Activated T-helper 9 cell treated with anti-CD3 and anti-CD28 coated beads, Interleukin-2, amount 50 U/mL, for 16 hours (primary cell): ENCODE measurements around the gene CLDN1.

Source experiments
- DNase-seq: peaks from one replicate; pipeline ENCODE4 v3.0.0-alpha.2; 2020; ENCODE audit warnings: low read depth

Gene CLDN1

GRCh38 chr3:190330936-190331734, 8.9 kb upstream of the CLDN1 start:
- no peak for DNase-seq

GRCh38 chr3:190326930-190327329, 4.7 kb upstream of the CLDN1 start:
- DNase-seq: no peak

GRCh38 chr3:190326361-190326760, 4.1 kb upstream of the CLDN1 start:
- DNase-seq: no peak

- no peak for DNase-seq
These were observed 3.7 kb upstream of the CLDN1 start for GRCh38 chr3:190325923-190326322.

GRCh38 chr3:190323246-190323626, 990 bp upstream of the CLDN1 start:
- DNase-seq: no peak

- no peak for DNase-seq
These were observed 479 bp upstream of the CLDN1 start for GRCh38 chr3:190322604-190323245.

- DNase-seq: no peak
These were observed 1.5 kb downstream of the CLDN1 start for GRCh38 chr3:190320594-190321362.

GRCh38 chr3:190319660-190320059, 2.6 kb downstream of the CLDN1 start:
- DNase-seq: no peak

GRCh38 chr3:190318666-190319065, 3.6 kb downstream of the CLDN1 start:
- no peak for DNase-seq

- no peak for DNase-seq
These were observed 7.5 kb downstream of the CLDN1 start for GRCh38 chr3:190314741-190315140.

GRCh38 chr3:190309414-190309813, 12.8 kb downstream of the CLDN1 start:
- DNase-seq: no peak

GRCh38 chr3:190308154-190308553, 14.1 kb downstream of the CLDN1 start:
- DNase-seq: no peak

GRCh38 chr3:190307164-190307545, 15.1 kb downstream of the CLDN1 start:
- no peak for DNase-seq

GRCh38 chr3:190306513-190307163, 15.6 kb downstream of the CLDN1 start:
- no peak for DNase-seq

- no peak for DNase-seq
These were observed 16.2 kb downstream of the CLDN1 start for GRCh38 chr3:190306026-190306425.

- DNase-seq: no peak
These were observed 16.8 kb downstream of the CLDN1 start for GRCh38 chr3:190305406-190305805.

- DNase-seq: no peak
These were observed 18.4 kb downstream of the CLDN1 start for GRCh38 chr3:190303884-190304283.

GRCh38 chr3:190302212-190302867, 19.9 kb downstream of the CLDN1 start:
- DNase-seq: no peak

GRCh38 chr3:190301591-190301990, 20.7 kb downstream of the CLDN1 start:
- DNase-seq: no peak

GRCh38 chr3:190299969-190300368, 22.3 kb downstream of the CLDN1 start:
- DNase-seq: no peak

GRCh38 chr3:190294030-190294429, 28.2 kb downstream of the CLDN1 start:
- no peak for DNase-seq

GRCh38 chr3:190293621-190294020, 28.6 kb downstream of the CLDN1 start:
- no peak for DNase-seq
